H1 (cell line): ENCODE data around the gene DISC1. TPM values are rescaled to one million over a fixed set of nuclear protein-coding genes. Genes with fewer than 3 reads are reported as not detected.

Source experiments
- CTCF ChIA-PET: fragments of 300-600 bp; sonication (Branson Sonifier 250); formaldehyde crosslinking; loops from one replicate; lab custom pipeline; 2021; ENCODE audit not compliant: partially characterized antibody; lab: Charles Lee
- POLR2A ChIA-PET: fragments of 300-600 bp; sonication (Branson Sonifier 250); formaldehyde crosslinking; loops from one replicate; lab custom pipeline; 2021; ENCODE audit warnings: inconsistent platforms; ENCODE audit not compliant: partially characterized antibody; lab: Charles Lee
- DNase-seq, 2 experiments: peaks; one replicate each; pipeline versions ENCODE4 v3.0.0 to v3.0.0-alpha.2; 2010 to 2022; ENCODE audit warnings: low spot score in 2 of 2, low read depth in 1 of 2, mixed read lengths in 1 of 2
- FAIRE-seq: peaks from 2 replicates; lab custom pipeline; 2011; peaks lifted over from hg19 to GRCh38; lab: Jason Lieb, UNC
- H2AFZ ChIP-seq: 2 replicates; pipeline ENCODE4 v1.8.1; 2012; ENCODE audit warnings: low read length, inconsistent platforms
- H2AK5ac ChIP-seq: 2 replicates; pipeline ENCODE4 v1.6.1; 2013; ENCODE audit warnings: low read depth, low read length
- H2BK120ac ChIP-seq: replicated peaks from 2 replicates; pipeline ENCODE3; 2013; ENCODE audit warnings: low read depth, low read length, inconsistent platforms
- H2BK12ac ChIP-seq: 2 replicates; pipeline ENCODE4 v1.6.1; 2013; ENCODE audit warnings: low read depth, low read length
- H2BK15ac ChIP-seq: 2 replicates; pipeline ENCODE4 v1.6.1; 2013; ENCODE audit warnings: low read length
- H2BK20ac ChIP-seq: 2 replicates; pipeline ENCODE4 v1.6.1; 2013; ENCODE audit warnings: low read length
- H2BK5ac ChIP-seq: 2 replicates; pipeline ENCODE4 v1.6.1; 2013; ENCODE audit warnings: low read depth, low read length
- H3K14ac ChIP-seq: 2 replicates; pipeline ENCODE4 v1.6.1; 2013; ENCODE audit warnings: inconsistent platforms; ENCODE audit not compliant: insufficient read length
- H3K18ac ChIP-seq: 2 replicates; pipeline ENCODE4 v1.6.1; 2013; ENCODE audit warnings: low read length; ENCODE audit errors: extremely low read depth
- H3K23ac ChIP-seq: 2 replicates; pipeline ENCODE4 v1.6.1; 2013; ENCODE audit warnings: inconsistent platforms; ENCODE audit not compliant: insufficient read length
- H3K23me2 ChIP-seq: 2 replicates; pipeline ENCODE4 v1.6.1; 2013; ENCODE audit warnings: low read depth, low read length
- H3K27ac ChIP-seq: 2 replicates; pipeline ENCODE4 v1.6.1; 2011; ENCODE audit warnings: low read depth, low read length, inconsistent platforms
- H3K27me3 ChIP-seq, 4 experiments: replicated peaks in 1 of 4; 1 replicate in 1 of 4; 2 replicates in 3 of 4; pipeline versions ENCODE4 v1.6.1 to v1.8.1; 2011 to 2013; ENCODE audit warnings: low read length in 3 of 4, mild to moderate bottlenecking in 3 of 4, inconsistent platforms in 2 of 4, mixed read lengths in 2 of 4, moderate library complexity in 1 of 4; ENCODE audit not compliant: control insufficient read depth in 3 of 4, insufficient read depth in 3 of 4; ENCODE audit errors: extremely low read depth in 1 of 4
- H3K36me3 ChIP-seq, 4 experiments: 2 replicates each; pipeline versions ENCODE4 v1.6.1 to v1.8.1; 2011 to 2013; ENCODE audit warnings: mild to moderate bottlenecking in 4 of 4, low read length in 3 of 4, moderate library complexity in 2 of 4, control low read depth in 1 of 4, inconsistent platforms in 1 of 4; ENCODE audit not compliant: insufficient read depth in 4 of 4, control insufficient read depth in 2 of 4
- H3K4ac ChIP-seq: replicated peaks from 2 replicates; pipeline ENCODE3; 2013; ENCODE audit warnings: low read length, low read depth, mixed read lengths, inconsistent platforms; ENCODE audit not compliant: insufficient read length
- H3K4me1 ChIP-seq, 4 experiments: replicated peaks in 1 of 4; 1 replicate in 1 of 4; 2 replicates in 3 of 4; pipeline versions ENCODE4 v1.6.1 to v1.8.1; 2011 to 2013; ENCODE audit warnings: low read length in 3 of 4, inconsistent platforms in 2 of 4, mixed read lengths in 1 of 4; ENCODE audit not compliant: insufficient read depth in 4 of 4, control insufficient read depth in 3 of 4
- H3K4me2 ChIP-seq, 2 experiments: 2 replicates each; pipeline versions ENCODE4 v1.6.1 to v1.8.1; 2011 to 2013; ENCODE audit warnings: low read depth in 2 of 2, low read length in 2 of 2, control low read depth in 1 of 2, inconsistent platforms in 1 of 2, mild to moderate bottlenecking in 1 of 2; ENCODE audit not compliant: insufficient read depth in 1 of 2
- H3K4me3 ChIP-seq, 4 experiments: fragments of 200-600, 300-600 bp in 1 of 4; sonication (generic), shearing (Covaris generic), sonication (Bioruptor Twin) in 1 of 4; 2 replicates each; pipeline versions ENCODE4 v1.5.1 to v1.8.1; 2011 to 2016; ENCODE audit warnings: low read length in 4 of 4, low read depth in 3 of 4, control low read depth in 2 of 4, inconsistent platforms in 2 of 4, mild to moderate bottlenecking in 2 of 4, mixed read lengths in 1 of 4, moderate library complexity in 1 of 4; ENCODE audit not compliant: insufficient read depth in 2 of 4; ENCODE audit errors: extremely low read depth in 1 of 4
- H3K56ac ChIP-seq: replicated peaks from 2 replicates; pipeline ENCODE3; 2013; ENCODE audit warnings: low read depth, mild to moderate bottlenecking, mixed read lengths, low read length, inconsistent platforms; ENCODE audit not compliant: insufficient read length
- H3K79me1 ChIP-seq: 2 replicates; pipeline ENCODE4 v1.6.1; 2013; ENCODE audit warnings: low read depth, low read length, control low read depth
- H3K79me2 ChIP-seq, 2 experiments: 2 replicates each; pipeline versions ENCODE4 v1.6.1 to v1.8.1; 2012 to 2013; ENCODE audit warnings: low read length in 2 of 2, mild to moderate bottlenecking in 2 of 2, inconsistent platforms in 1 of 2; ENCODE audit not compliant: insufficient read depth in 2 of 2, control insufficient read depth in 1 of 2
- H3K9ac ChIP-seq, 4 experiments: replicated peaks in 1 of 4; 1 replicate in 1 of 4; 2 replicates in 3 of 4; pipeline versions ENCODE4 v1.6.1 to v1.8.1; 2011 to 2013; ENCODE audit warnings: low read depth in 3 of 4, low read length in 3 of 4, control low read depth in 2 of 4, mild to moderate bottlenecking in 2 of 4, moderate library complexity in 2 of 4, inconsistent platforms in 1 of 4; ENCODE audit errors: extremely low read depth in 1 of 4
- H3K9me3 ChIP-seq, 2 experiments: 2 replicates each; pipeline versions ENCODE4 v1.6.1 to v1.8.1; 2012 to 2013; ENCODE audit warnings: mild to moderate bottlenecking in 2 of 2, moderate library complexity in 2 of 2, control low read depth in 1 of 2, inconsistent platforms in 1 of 2, low read depth in 1 of 2, low read length in 1 of 2, mixed read lengths in 1 of 2; ENCODE audit not compliant: insufficient read depth in 2 of 2
- H4K20me1 ChIP-seq, 2 experiments: replicated peaks in 1 of 2; 2 replicates each; pipeline versions ENCODE3 to v1.8.1; 2011 to 2013; ENCODE audit warnings: inconsistent platforms in 2 of 2, low read length in 2 of 2, mild to moderate bottlenecking in 1 of 2; ENCODE audit not compliant: insufficient read depth in 2 of 2, control insufficient read depth in 1 of 2
- H4K5ac ChIP-seq: 2 replicates; pipeline ENCODE4 v1.6.1; 2013; ENCODE audit warnings: low read length, low read depth, mixed read lengths, inconsistent platforms; ENCODE audit not compliant: insufficient read length
- H4K8ac ChIP-seq: 2 replicates; pipeline ENCODE4 v1.8.0; 2013; ENCODE audit warnings: mild to moderate bottlenecking, moderate library complexity, low read length, inconsistent platforms; ENCODE audit not compliant: insufficient read depth; ENCODE audit errors: extremely low read depth
- H4K91ac ChIP-seq: replicated peaks from 2 replicates; pipeline ENCODE3; 2013; ENCODE audit warnings: low read length, mixed read lengths, inconsistent platforms; ENCODE audit not compliant: insufficient read length
- ATF2 ChIP-seq: IDR thresholded peaks from 2 replicates; pipeline ENCODE4 v1.6.1; 2012; ENCODE audit warnings: low read length, inconsistent platforms
- CHD2 ChIP-seq: IDR thresholded peaks from 2 replicates; pipeline ENCODE4 v1.6.1; 2012; ENCODE audit warnings: low read length, improper control_type of control experiment
- CTBP2 ChIP-seq: IDR thresholded peaks from 2 replicates; pipeline ENCODE4 v1.7.0; 2011; ENCODE audit warnings: borderline replicate concordance, mild to moderate bottlenecking, moderate library complexity, mixed read lengths, low read length; ENCODE audit not compliant: insufficient read depth, insufficient read length
- GABPA ChIP-seq: IDR thresholded peaks from 2 replicates; pipeline ENCODE4 v1.6.1; 2011; ENCODE audit warnings: mild to moderate bottlenecking, low read length, moderate library complexity, borderline replicate concordance; ENCODE audit not compliant: insufficient read depth
- RFX5 ChIP-seq: IDR thresholded peaks from 2 replicates; pipeline ENCODE4 v1.6.1; 2011; ENCODE audit warnings: low read depth, low read length, improper control_type of control experiment, borderline replicate concordance
- SIX5 ChIP-seq: IDR thresholded peaks from 2 replicates; pipeline ENCODE4 v1.6.1; 2011; ENCODE audit warnings: mild to moderate bottlenecking, low read depth, low read length
- SP4 ChIP-seq: IDR thresholded peaks from 2 replicates; pipeline ENCODE4 v1.6.1; 2012; ENCODE audit warnings: low read length, inconsistent platforms
- TBP ChIP-seq: IDR thresholded peaks from 2 replicates; pipeline ENCODE4 v1.6.1; 2011; ENCODE audit warnings: low read depth, low read length, improper control_type of control experiment
- TCF12 ChIP-seq: IDR thresholded peaks from 2 replicates; pipeline ENCODE4 v1.6.1; 2011; ENCODE audit warnings: low read depth, mild to moderate bottlenecking, low read length
- TEAD4 ChIP-seq: IDR thresholded peaks from 2 replicates; pipeline ENCODE4 v1.6.1; 2012; ENCODE audit warnings: low read depth, low read length, inconsistent platforms, mixed read lengths
- whole genome bisulfite sequencing, 2 experiments: shearing (Covaris generic) in 1 of 2; methylation state at CpG; one replicate each; pipeline versions ENCODE4 v1.1.6 to v1.1.7; 2013 to 2015; ENCODE audit warnings: low lambda C conversion rate in 2 of 2, mixed read lengths in 2 of 2, inconsistent platforms in 1 of 2, low coverage in 1 of 2, missing lambda C conversion rate in 1 of 2; ENCODE audit not compliant: insufficient replicate concordance in 2 of 2, insufficient coverage in 1 of 2, insufficient read length in 1 of 2; ENCODE audit errors: extremely low coverage in 1 of 2, missing lambda C conversion rate in 1 of 2; 5-methylcytosine and 5-hydroxymethylcytosine counted together
- polyA plus RNA-seq, 7 experiments: library from polyadenylated mRNA; depleted of rRNA in 3 of 7; stranded (reverse) in 5 of 7; unstranded in 2 of 7; fragments of >200 nt in 5 of 7; fragments of 200-250 nt in 2 of 7; gene quantifications; 1 replicate in 5 of 7; 2 replicates in 1 of 7; 4 replicates in 1 of 7; pipeline versions ENCODE4 v1.2.1 to v1.2.3, GENCODE V29; 2011 to 2013; ENCODE audit warnings: missing spikeins in 2 of 7, mixed read lengths in 2 of 7
- total RNA-seq: library from RNA; stranded (reverse); fragmentation: NEBNext Ultra II Directional; extraction: Animal tissue kit (Norgen Biotek cat#: 25700); gene quantifications from 2 replicates; pipeline ENCODE4 v1.2.1, GENCODE V29; 2021

DISC1 gene
- total and polyA plus RNA-seq, 2 of the 8 experiments (the other 6 are each of a cell fraction or from before 2014, with no cell fraction given) = 1.1 to 3.5 TPM

- FAIRE-seq = no peak
- no peak for TF ChIP-seq SP4
- no peak for TF ChIP-seq ATF2
- TF ChIP-seq TBP = no peak
- TF ChIP-seq CHD2 = no peak
- TF ChIP-seq CTBP2 = no peak
- no peak for TF ChIP-seq RFX5
- no peak for TF ChIP-seq TEAD4
- no peak for TF ChIP-seq GABPA
- TF ChIP-seq SIX5 = no peak
- no peak for TF ChIP-seq TCF12
These were observed 30.2 kb upstream of the DISC1 start for GRCh38 chr1:231596337-231596791.

More at GRCh38 chr1:231596337-231596791, 30.2 kb upstream of the DISC1 start:
- no peak overlapping the region for H2BK5ac ChIP-seq
- no peak overlapping the region for H2AK5ac ChIP-seq
- H3K4me1 ChIP-seq = peaks cover 0 to 3% (median 0%) of the 10 kb centered on the region in 4 experiments; a peak in 3 of 7 replicates
- ChIA-PET CTCF (interaction anchor here (1.0 to 2.2 kb wide), 5 partner anchors 9 to 240 kb away, joined by 3 to 9 read pairs (median 3); no protein-coding TSS in a partner anchor), POLR2A (no interaction called here)
- H2BK20ac ChIP-seq = no peak overlapping the region
- H3K27me3 ChIP-seq = peaks cover 0 to 1% (median 0%) of the 10 kb centered on the region in 4 experiments; a peak in 1 of 7 replicates
- H4K20me1 ChIP-seq = no peaks in the 10 kb centered on the region
- no peak overlapping the region for H3K23ac ChIP-seq
- no peak for DNase-seq
- H3K9ac ChIP-seq = no peak overlapping the region
- no peak overlapping the region for H3K18ac ChIP-seq
- no peak overlapping the region for H3K14ac ChIP-seq
- H4K5ac ChIP-seq = no peak overlapping the region
- H3K79me2 ChIP-seq = no peaks in the 10 kb centered on the region
- H2BK15ac ChIP-seq = no peak overlapping the region
- no peak overlapping the region for H4K91ac ChIP-seq
- no peaks in the 10 kb centered on the region for H3K79me1 ChIP-seq
- H3K4me2 ChIP-seq = no peak overlapping the region
- 48% methylated on average over 5 of the region's 5 CpGs; no CpG with 5 or more reads in 1 of the 2 experiments for WGBS, 2 experiments
- no peak overlapping the region for H2AFZ ChIP-seq
- H2BK12ac ChIP-seq = no peak overlapping the region
- no peaks in the 10 kb centered on the region for H3K36me3 ChIP-seq
- H3K27ac ChIP-seq = no peak overlapping the region
- H3K4ac ChIP-seq = no peak overlapping the region
- no peak overlapping the region for H3K4me3 ChIP-seq
- no peaks in the 10 kb centered on the region for H3K23me2 ChIP-seq
- H4K8ac ChIP-seq = no peak overlapping the region
- no peaks in the 10 kb centered on the region for H3K9me3 ChIP-seq
- H3K56ac ChIP-seq = no peak overlapping the region
- H2BK120ac ChIP-seq = no peak overlapping the region
